Fibroblast of lung (primary cell): ENCODE measurements around the gene ACY1. TPM values are rescaled to one million over a fixed set of nuclear protein-coding genes. Genes with fewer than 3 reads are reported as not detected.

ENCODE experiments used
- DNase-seq, 2 donors: peaks; one replicate each; pipeline versions ENCODE4 v3.0.0 to v3.0.0-alpha.2; 2010; ENCODE audit warnings: low read depth in 2 of 2
- H2AFZ ChIP-seq: 2 replicates; pipeline ENCODE4 v1.5.1; 2012; ENCODE audit warnings: low read length, control low read depth, inconsistent platforms
- H3K27ac ChIP-seq: 2 replicates; pipeline ENCODE4 v1.5.1; 2011; ENCODE audit warnings: low read length, control low read depth; ENCODE audit not compliant: insufficient read depth
- H3K27me3 ChIP-seq: 2 replicates; pipeline ENCODE4 v1.5.1; 2011; ENCODE audit warnings: mild to moderate bottlenecking, low read length; ENCODE audit not compliant: control insufficient read depth, insufficient read depth
- H3K36me3 ChIP-seq: 2 replicates; pipeline ENCODE4 v1.5.1; 2011; ENCODE audit warnings: low read length; ENCODE audit not compliant: control insufficient read depth, insufficient read depth
- H3K4me1 ChIP-seq: 2 replicates; pipeline ENCODE4 v1.5.1; 2011; ENCODE audit warnings: low read length; ENCODE audit not compliant: control insufficient read depth, insufficient read depth; ENCODE audit errors: extremely low read depth
- H3K4me2 ChIP-seq: 2 replicates; pipeline ENCODE4 v1.5.1; 2011; ENCODE audit warnings: low read length, control low read depth; ENCODE audit not compliant: insufficient read depth; ENCODE audit errors: extremely low read depth
- H3K4me3 ChIP-seq, 4 experiments: fragments of 200-600 bp in 1 of 4; sonication (generic) in 1 of 4; replicated peaks in 1 of 4; 2 replicates each; pipeline ENCODE4 v1.5.1; 2011 to 2016; ENCODE audit warnings: low read length in 4 of 4, low read depth in 3 of 4, mild to moderate bottlenecking in 3 of 4, control low read depth in 2 of 4, inconsistent platforms in 1 of 4, mixed read lengths in 1 of 4; ENCODE audit not compliant: insufficient read depth in 1 of 4; ENCODE audit errors: control extremely low read depth in 1 of 4
- H3K79me2 ChIP-seq: 2 replicates; pipeline ENCODE4 v1.5.1; 2012; ENCODE audit warnings: mild to moderate bottlenecking, low read length, inconsistent platforms; ENCODE audit not compliant: control insufficient read depth, insufficient read depth
- H3K9ac ChIP-seq: 2 replicates; pipeline ENCODE4 v1.5.1; 2011; ENCODE audit warnings: mild to moderate bottlenecking, low read length, control low read depth; ENCODE audit not compliant: insufficient read depth
- H3K9me3 ChIP-seq: 2 replicates; pipeline ENCODE4 v1.5.1; 2012; ENCODE audit warnings: low read depth, low read length; ENCODE audit not compliant: control insufficient read depth, insufficient read depth
- H4K20me1 ChIP-seq: 2 replicates; pipeline ENCODE4 v1.5.1; 2011; ENCODE audit warnings: low read length; ENCODE audit not compliant: control insufficient read depth, insufficient read depth; ENCODE audit errors: extremely low read depth
- CTCF ChIP-seq, 2 donors: IDR thresholded peaks in 1 of 2; conservative IDR thresholded peaks in 1 of 2; 1 replicate in 1 of 2; 2 replicates in 1 of 2; pipeline ENCODE4 v1.5.1; 2011 to 2012; ENCODE audit warnings: low read length in 2 of 2, control low read depth in 1 of 2, inconsistent platforms in 1 of 2, low read depth in 1 of 2, mild to moderate bottlenecking in 1 of 2
- EZH2 ChIP-seq: IDR thresholded peaks from 2 replicates; pipeline ENCODE4 v1.5.1; 2012; ENCODE audit warnings: low read length, control low read depth, mild to moderate bottlenecking; ENCODE audit errors: missing control alignments
- polyA plus RNA-seq, 2 donors: library from polyadenylated mRNA; depleted of rRNA in 1 of 2; stranded (reverse) in 1 of 2; unstranded in 1 of 2; fragments of >200 nt; gene quantifications; 2 replicates each; pipeline ENCODE4 v1.2.1, GENCODE V29; 2011 to 2012; ENCODE audit warnings: missing spikeins in 1 of 2
- total RNA-seq: library from RNA; depleted of rRNA; stranded (reverse); fragments of >200 nt; gene quantifications from 2 replicates; pipeline ENCODE4 v1.2.1, GENCODE V29; 2014

Gene ACY1
- total and polyA plus RNA-seq, 2 donors (not counting 1 experiment from before 2014, with no cell fraction given) = 21.4 to 40.3 TPM

- peak overlapping the region; percentile 40 for H3K27ac ChIP-seq
- no peaks in the 10 kb centered on the region for H3K27me3 ChIP-seq
- peak overlapping the region; percentile 46 to 90 (median 64) for H3K4me3 ChIP-seq
- DNase-seq = no peak
- H3K4me1 ChIP-seq = peaks cover 15% of the 10 kb centered on the region
- no peaks in the 10 kb centered on the region for H4K20me1 ChIP-seq
- H3K4me2 ChIP-seq = peak overlapping the region; percentile 91
- peak overlapping the region; percentile 68 for H3K9ac ChIP-seq
- TF ChIP-seq EZH2 (no peak), CTCF (conservative IDR thresholded peaks at IDR 0.05 in 1 of 2, IDR thresholded peaks at IDR 0.05 in 1 of 2; ENCODE audit: low read depth in 1 of 2, low read length in 2 of 2) (no peak)
- H3K79me2 ChIP-seq = peaks cover 19% of the 10 kb centered on the region
- peaks cover 4% of the 10 kb centered on the region for H3K36me3 ChIP-seq
- H2AFZ ChIP-seq = no peak overlapping the region
- no peaks in the 10 kb centered on the region for H3K9me3 ChIP-seq
These were observed 41.9 kb upstream of the ACY1 start for GRCh38 chr3:51941463-51941797.

GRCh38 chr3:51941798-51942602, 41.3 kb upstream of the ACY1 start, which contains the start of the genes PARP3 and RRP9:
PARP3 (plus strand) TSS chr3:51942363; CDS start chr3:51943356, 993 bp downstream.
RRP9 (minus strand) TSS chr3:51941904; CDS start chr3:51941867, 37 bp downstream.
- Histone ChIP-seq H3K9me3 (no peaks in the 10 kb centered on the region), H3K27me3 (no peaks in the 10 kb centered on the region), H2AFZ (peak within 1 kb of the TSS; percentile 82), H3K27ac (peak within 1 kb of the TSS; percentile 94), H3K4me1 (peaks cover 15% of the 10 kb centered on the region), H3K4me3 (peak within 1 kb of the TSS; percentile 46 to 90 (median 64)), H3K9ac (peak within 1 kb of the TSS; percentile 84), H3K79me2 (peaks cover 19% of the 10 kb centered on the region), H3K4me2 (peak within 1 kb of the TSS; percentile 91), H4K20me1 (no peaks in the 10 kb centered on the region), H3K36me3 (peaks cover 4% of the 10 kb centered on the region)
- peak; percentile 94 to 96 for TF ChIP-seq CTCF (conservative IDR thresholded peaks at IDR 0.05 in 1 of 2, IDR thresholded peaks at IDR 0.05 in 1 of 2; ENCODE audit: low read depth in 1 of 2, low read length in 2 of 2)
- TF ChIP-seq EZH2 = no peak
- peak; percentile 100 for DNase-seq

GRCh38 chr3:51942603-51943450, 40.5 kb upstream of the ACY1 start:
- no peak for TF ChIP-seq EZH2
- no peak for TF ChIP-seq CTCF (conservative IDR thresholded peaks at IDR 0.05 in 1 of 2, IDR thresholded peaks at IDR 0.05 in 1 of 2; ENCODE audit: low read depth in 1 of 2, low read length in 2 of 2)
- Histone ChIP-seq H3K4me3 (peak overlapping the region; percentile 29 to 53 (median 41)), H3K36me3 (peaks cover 2% of the 10 kb centered on the region), H3K27me3 (no peaks in the 10 kb centered on the region), H3K4me2 (peak overlapping the region; percentile 84), H3K27ac (peak overlapping the region; percentile 94), H3K79me2 (peaks cover 19% of the 10 kb centered on the region), H3K9me3 (no peaks in the 10 kb centered on the region), H2AFZ (peak overlapping the region; percentile 82), H4K20me1 (no peaks in the 10 kb centered on the region), H3K4me1 (peaks cover 15% of the 10 kb centered on the region), H3K9ac (peak overlapping the region; percentile 84)
- DNase-seq = peak; percentile 47 to 48
